Sigmoid colon (tissue), 4 donors: Measurements from ENCODE around the gene KCNJ11.

Experiments
- CTCF ChIP-seq, 4 experiments: fragments of 450-650 bp in 3 of 4; fragments of 200-600 bp in 1 of 4; IDR thresholded peaks; one replicate each; pipeline ENCODE4 v1.5.1; 2016 to 2019; ENCODE audit warnings: antibody characterized with exemption in 4 of 4, mild to moderate bottlenecking in 3 of 4, moderate library complexity in 2 of 4
- POLR2AphosphoS5 ChIP-seq, 4 donors: sonication (generic); formaldehyde crosslinking; IDR thresholded peaks; one replicate each; pipeline ENCODE4 v1.6.1; 2017; ENCODE audit warnings: antibody characterized with exemption in 4 of 4

GRCh38 chr11:17416492-17416891, 28.0 kb upstream of the KCNJ11 start:
- TF ChIP-seq CTCF (IDR thresholded peaks at IDR 0.05) (no peak), POLR2AphosphoS5 (IDR thresholded peaks at IDR 0.05) (no peak)
